Ovary (tissue), 9 donors: Measurements from ENCODE around the gene TM4SF20. TPM values are rescaled to one million over a fixed set of nuclear protein-coding genes. Genes with fewer than 3 reads are reported as not detected.

Source experiments
- DNase-seq, 5 donors: peaks; one replicate each; pipeline ENCODE4 v3.0.0-alpha.2; 2019 to 2020
- H3K27ac ChIP-seq, 2 donors: fragments of 200-600 bp; one replicate each; pipeline versions ENCODE4 v1.5.1 to v1.8.0; 2019 to 2022
- H3K27me3 ChIP-seq: fragments of 200-600 bp; one replicate; pipeline ENCODE4 v1.8.0; 2022
- H3K36me3 ChIP-seq: fragments of 200-600 bp; sonication (generic); one replicate; pipeline ENCODE4 v1.5.1; 2019
- H3K4me1 ChIP-seq: one replicate; pipeline ENCODE4 v1.8.1; 2013; ENCODE audit warnings: mild to moderate bottlenecking, moderate library complexity; ENCODE audit not compliant: insufficient read depth
- H3K4me3 ChIP-seq: fragments of 200-600 bp; sonication (generic); one replicate; pipeline ENCODE4 v1.5.1; 2017
- H3K9me3 ChIP-seq, 2 donors: fragments of 200-600 bp in 1 of 2; sonication (generic) in 1 of 2; one replicate each; pipeline versions ENCODE4 v1.5.1 to v1.8.1; 2013 to 2019; ENCODE audit warnings: mild to moderate bottlenecking in 1 of 2, moderate library complexity in 1 of 2
- CTCF ChIP-seq, 3 donors: fragments of 450-650 bp in 2 of 3; fragments of 200-600 bp in 1 of 3; IDR thresholded peaks; one replicate each; pipeline versions ENCODE4 v1.5.1 to v1.8.0; 2016 to 2022; ENCODE audit warnings: antibody characterized with exemption in 3 of 3, mild to moderate bottlenecking in 1 of 3
- EP300 ChIP-seq: sonication (generic); formaldehyde crosslinking; IDR thresholded peaks from one replicate; pipeline ENCODE4 v1.6.1; 2017; ENCODE audit warnings: antibody characterized with exemption
- POLR2A ChIP-seq: fragments of 450-650 bp; IDR thresholded peaks from one replicate; pipeline ENCODE4 v1.6.1; 2017; ENCODE audit warnings: antibody characterized with exemption, mild to moderate bottlenecking, moderate library complexity
- WGBS, 3 donors: extraction: QIAGEN DNeasy Blood & Tissue Kit in 1 of 3; methylation state at CpG; one replicate each; pipeline versions ENCODE4 v1.1.5 to v1.1.7; 2013 to 2017; 5-methylcytosine and 5-hydroxymethylcytosine counted together
- intact Hi-C, 4 donors: fragments of 100-400 bp; cut with DNase I; formaldehyde crosslinking; loops; one replicate each; pipeline versions ENCODE4 v1.11.0 to v1.15.1; 2022 to 2023
- polyA plus RNA-seq, 2 donors: library from polyadenylated mRNA; stranded (reverse); fragments of 200-250 nt in 1 of 2; fragments of 350-450 nt in 1 of 2; fragmentation: Illumina TruSeq in 1 of 2; extraction: RNeasy Lipid Tissue Mini Kit (QIAGEN cat#74804) in 1 of 2; gene quantifications; one replicate each; pipeline ENCODE4 v1.2.3, GENCODE V29; 2013 to 2014
- total RNA-seq, 7 donors: library from RNA; depleted of rRNA in 2 of 7; stranded (reverse); fragments of >200 nt in 2 of 7; fragmentation: NEBNext Ultra II Directional in 3 of 7; extraction: Animal tissue kit (Norgen Biotek cat#: 25700) in 3 of 7; gene quantifications; one replicate each; pipeline versions ENCODE4 v1.1.0 to v1.2.4, GENCODE V29; 2016 to 2023
- donor health status: DM: no; HTN: no; CAD: no; lungs with moderate emphysema.
- donor health status: DM: no; HTN: no; CAD: no.
- donor health status: Bipolar disorder and iron deficiency.
- donor health status: DM: yes; HTN: yes; CAD: no.
- donor health status: DM: no; HTN: no; CAD: no.
- donor health status: DM: yes; HTN: yes; CAD: no.

TM4SF20 gene
- total and polyA plus RNA-seq, 9 donors, result 1.4 TPM; not detected in 8

- intact Hi-C loops, result no loop called here
- WGBS, 3 donors, result 91 to 93% (median 92%) methylated on average over 10 of the region's 10 CpGs
- Histone ChIP-seq H3K9me3 (no peaks in the 10 kb centered on the region), H3K4me3 (no peak overlapping the region), H3K27me3 (no peaks in the 10 kb centered on the region), H3K27ac (no peak overlapping the region), H3K4me1 (no peaks in the 10 kb centered on the region), H3K36me3 (no peaks in the 10 kb centered on the region)
- no peak for DNase-seq
- TF ChIP-seq CTCF (IDR thresholded peaks at IDR 0.05), result no peak
- TF ChIP-seq EP300, result no peak
- no peak for TF ChIP-seq POLR2A
These were observed 5.7 kb downstream of the TM4SF20 start for GRCh38 chr2:227373389-227373788.

DNA sequence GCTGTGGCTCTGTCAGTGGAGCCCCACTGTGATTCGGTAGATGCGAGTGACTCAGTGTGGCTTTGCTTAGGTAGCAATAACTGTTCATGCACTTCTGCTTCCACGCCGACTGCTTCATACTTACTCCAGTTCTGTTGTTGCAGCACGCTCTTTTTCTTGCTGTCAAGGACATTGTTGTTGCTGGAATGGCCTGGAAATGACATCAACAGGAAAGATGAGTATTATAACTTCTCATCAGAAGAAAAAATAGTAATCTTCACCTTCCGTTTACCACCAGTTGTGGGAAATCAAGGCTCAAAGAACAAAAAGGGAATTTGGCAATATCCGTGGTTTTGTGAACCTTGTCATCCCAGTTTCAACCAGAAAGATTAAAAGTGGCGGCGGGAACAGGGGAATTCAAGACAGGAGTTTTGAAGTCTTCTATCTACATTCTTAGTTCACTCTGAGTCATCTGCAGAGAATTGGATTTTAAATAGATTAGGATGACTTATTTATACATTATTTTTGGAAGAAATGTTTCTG, 8.3 kb downstream of the TM4SF20 start:
- Histone ChIP-seq H3K36me3 (no peaks in the 10 kb centered on the region), H3K4me1 (no peaks in the 10 kb centered on the region), H3K4me3 (no peak overlapping the region), H3K27me3 (no peaks in the 10 kb centered on the region), H3K9me3 (no peaks in the 10 kb centered on the region), H3K27ac (no peak overlapping the region)
- no peak for DNase-seq
- 40 to 61% (median 42%) methylated on average over 9 of the region's 9 CpGs for WGBS, 3 donors
- TF ChIP-seq CTCF (IDR thresholded peaks at IDR 0.05), result no peak
- no peak for TF ChIP-seq POLR2A
- TF ChIP-seq EP300, result no peak
- intact Hi-C loops, result no loop called here

DNA sequence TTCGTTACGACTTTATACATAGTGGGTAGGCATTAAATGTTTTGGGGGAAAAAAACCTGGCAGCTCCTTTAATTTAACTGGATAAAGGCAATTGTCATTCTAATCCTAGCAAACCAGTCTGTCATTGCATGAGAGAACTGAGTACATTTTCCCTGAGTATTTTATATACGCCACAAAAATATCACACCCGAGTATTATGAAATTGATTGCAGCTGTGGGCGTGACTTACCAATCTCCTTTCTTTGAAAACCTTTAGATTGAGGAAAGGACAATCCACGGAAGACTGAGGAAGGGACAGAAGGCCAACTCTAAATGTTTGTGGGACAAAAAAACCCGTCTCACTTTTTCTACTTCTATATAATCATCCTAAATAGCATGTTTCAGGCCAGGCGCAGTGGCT, 9.0 kb downstream of the TM4SF20 start:
- intact Hi-C loops, result no loop called here
- Histone ChIP-seq H3K4me3 (no peak overlapping the region), H3K27me3 (no peaks in the 10 kb centered on the region), H3K27ac (no peak overlapping the region), H3K4me1 (no peaks in the 10 kb centered on the region), H3K9me3 (no peaks in the 10 kb centered on the region), H3K36me3 (no peaks in the 10 kb centered on the region)
- WGBS, 3 donors, result 88 to 91% (median 90%) methylated on average over 8 of the region's 8 CpGs
- no peak for DNase-seq
- TF ChIP-seq EP300 (no peak), POLR2A (no peak), CTCF (IDR thresholded peaks at IDR 0.05) (no peak)

DNA sequence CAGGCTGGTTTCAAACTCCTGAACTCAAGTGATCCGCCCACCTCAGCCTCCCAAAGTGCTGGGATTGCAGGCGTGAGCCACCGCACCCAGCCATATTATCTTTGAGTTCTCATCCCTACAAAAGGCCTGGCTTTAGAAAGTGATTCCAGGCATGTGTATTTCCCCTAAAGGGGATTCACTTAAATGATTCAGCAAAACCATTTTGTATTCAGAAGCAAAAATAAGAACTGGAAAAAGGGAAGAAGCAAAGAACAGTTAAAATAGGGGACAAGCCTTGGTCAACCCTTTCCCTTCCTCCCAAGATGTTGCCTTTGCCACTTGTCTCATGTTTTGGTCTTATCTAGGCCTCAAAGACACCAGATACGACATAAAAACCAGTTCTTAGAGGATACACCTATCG, 10.5 kb downstream of the TM4SF20 start:
- no peaks in the 10 kb centered on the region for H3K36me3 ChIP-seq
- H3K9me3 ChIP-seq, result no peaks in the 10 kb centered on the region
- no peaks in the 10 kb centered on the region for H3K4me1 ChIP-seq
- H3K4me3 ChIP-seq, result no peak overlapping the region
- no peak for TF ChIP-seq EP300
- no peak for TF ChIP-seq POLR2A
- TF ChIP-seq CTCF (IDR thresholded peaks at IDR 0.05), result no peak
- H3K27me3 ChIP-seq, result no peaks in the 10 kb centered on the region
- WGBS, 3 donors, result 91 to 96% (median 94%) methylated on average over 5 of the region's 5 CpGs
- DNase-seq, result no peak
- intact Hi-C loops, result no loop called here
- no peak overlapping the region for H3K27ac ChIP-seq

DNA sequence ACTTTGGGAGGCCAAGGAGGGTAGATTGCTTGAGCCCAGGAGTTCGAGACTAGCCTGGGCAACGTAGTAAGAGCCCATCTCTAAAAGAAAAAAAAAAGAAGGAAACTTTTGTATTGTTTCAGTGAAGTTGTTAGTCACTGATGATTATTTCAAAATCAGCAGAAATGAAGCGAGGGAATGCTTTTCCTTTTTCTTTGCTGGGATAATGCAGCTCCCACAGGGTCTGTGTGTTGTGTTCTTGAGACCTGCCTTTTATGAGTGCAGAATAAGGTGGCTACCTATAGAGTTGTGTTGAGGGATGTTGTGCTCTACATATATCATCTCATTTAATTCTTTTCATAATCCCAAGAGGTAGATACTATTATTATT, 11.7 kb downstream of the TM4SF20 start:
- DNase-seq, result no peak
- intact Hi-C loops, result no loop called here
- H3K27ac ChIP-seq, result no peak overlapping the region

More for the DNA sequence above, 11.7 kb downstream of the TM4SF20 start:
- Histone ChIP-seq H3K4me3 (no peak overlapping the region), H3K4me1 (no peaks in the 10 kb centered on the region), H3K27me3 (no peaks in the 10 kb centered on the region), H3K36me3 (no peaks in the 10 kb centered on the region), H3K9me3 (no peaks in the 10 kb centered on the region)
- TF ChIP-seq POLR2A (no peak), EP300 (no peak), CTCF (IDR thresholded peaks at IDR 0.05) (no peak)
- 79 to 84% (median 81%) methylated on average over 3 of the region's 3 CpGs for WGBS, 3 donors
